Activated naive CD8-positive, alpha-beta T cell treated with anti-CD3 and anti-CD28 coated beads, Interleukin-2, amount 50 U/mL, for 16 hours (primary cell): Measurements from ENCODE around the gene IFT122.

Experiments
- DNase-seq: peaks from one replicate; pipeline ENCODE4 v3.0.0-alpha.2; 2020; ENCODE audit warnings: low read depth, low spot score

The IFT122 gene

DNA sequence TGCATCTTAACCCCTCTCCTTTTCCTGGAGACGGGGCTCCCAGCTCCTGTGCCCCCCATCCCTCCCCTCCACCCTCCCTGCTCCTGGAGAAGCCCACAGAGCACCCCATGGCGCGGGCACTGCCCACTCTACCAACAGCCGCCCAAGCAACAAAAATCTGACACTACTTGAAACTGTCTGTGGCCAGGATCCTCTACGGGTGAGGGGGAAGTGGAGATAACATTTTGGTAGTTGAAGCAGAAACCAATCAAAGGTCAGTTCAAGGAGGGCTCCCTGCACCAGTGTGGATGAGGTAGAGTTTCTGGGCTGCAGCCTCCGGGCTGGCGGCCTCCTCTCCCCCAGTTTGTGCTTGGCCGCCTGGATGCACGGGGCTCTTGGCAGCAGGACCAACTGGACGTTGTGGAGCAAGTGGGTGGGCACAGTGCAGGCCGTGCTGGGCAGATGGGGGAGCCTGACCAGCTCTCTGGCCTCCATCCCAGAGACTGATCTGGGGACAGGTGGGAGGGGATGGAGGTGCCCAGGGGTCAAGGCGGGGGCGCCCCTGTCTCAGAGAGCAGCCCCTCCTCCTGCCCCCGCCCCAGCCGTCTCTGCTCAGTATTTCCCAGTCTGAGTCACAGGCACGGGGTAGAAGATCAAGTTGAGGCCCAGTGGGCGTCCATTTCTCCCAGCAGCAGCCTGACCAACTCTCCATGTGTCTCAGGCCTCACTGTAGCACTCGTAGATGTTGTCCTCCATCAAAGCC is 115.8 kb downstream of the IFT122 start:
- no peak for DNase-seq

DNA sequence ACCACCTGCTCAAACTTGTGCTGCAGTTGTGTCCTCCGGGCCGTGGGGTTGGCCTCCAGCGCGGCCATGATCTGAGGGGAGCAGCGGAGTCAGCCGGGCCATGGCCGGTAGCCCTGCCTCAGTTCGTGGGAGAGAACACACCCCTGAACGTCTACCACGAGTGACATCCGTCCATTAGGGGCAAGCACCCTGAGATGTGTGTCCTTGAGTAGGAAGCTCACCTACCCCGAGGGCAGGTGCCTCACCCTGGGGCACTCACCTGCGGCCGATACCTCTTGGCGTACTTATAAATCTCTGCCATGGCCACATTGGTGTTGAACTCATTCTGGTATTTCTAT is 116.3 kb downstream of the IFT122 start:
- DNase-seq, result no peak

- DNase-seq, result no peak
These were observed 117.0 kb downstream of the IFT122 start for GRCh38 chr3:129556890-129557547.

DNA sequence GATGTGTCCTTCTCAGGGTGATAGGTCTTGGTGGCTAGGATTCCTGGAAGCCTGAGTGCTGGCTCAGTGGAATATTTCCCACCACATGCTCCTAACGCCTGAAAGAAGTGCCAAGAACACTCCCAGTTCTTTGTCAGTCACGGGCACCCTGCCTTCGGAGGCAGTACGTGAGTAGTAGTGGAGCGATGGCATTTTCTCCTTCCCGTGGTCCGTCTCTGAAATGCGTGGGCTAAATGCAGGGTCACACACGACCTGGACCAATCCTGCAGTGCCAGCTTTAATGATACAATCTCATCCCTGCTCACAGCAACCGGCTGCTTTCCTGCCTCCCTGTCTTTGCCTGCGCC is 117.5 kb downstream of the IFT122 start:
- no peak for DNase-seq

DNA sequence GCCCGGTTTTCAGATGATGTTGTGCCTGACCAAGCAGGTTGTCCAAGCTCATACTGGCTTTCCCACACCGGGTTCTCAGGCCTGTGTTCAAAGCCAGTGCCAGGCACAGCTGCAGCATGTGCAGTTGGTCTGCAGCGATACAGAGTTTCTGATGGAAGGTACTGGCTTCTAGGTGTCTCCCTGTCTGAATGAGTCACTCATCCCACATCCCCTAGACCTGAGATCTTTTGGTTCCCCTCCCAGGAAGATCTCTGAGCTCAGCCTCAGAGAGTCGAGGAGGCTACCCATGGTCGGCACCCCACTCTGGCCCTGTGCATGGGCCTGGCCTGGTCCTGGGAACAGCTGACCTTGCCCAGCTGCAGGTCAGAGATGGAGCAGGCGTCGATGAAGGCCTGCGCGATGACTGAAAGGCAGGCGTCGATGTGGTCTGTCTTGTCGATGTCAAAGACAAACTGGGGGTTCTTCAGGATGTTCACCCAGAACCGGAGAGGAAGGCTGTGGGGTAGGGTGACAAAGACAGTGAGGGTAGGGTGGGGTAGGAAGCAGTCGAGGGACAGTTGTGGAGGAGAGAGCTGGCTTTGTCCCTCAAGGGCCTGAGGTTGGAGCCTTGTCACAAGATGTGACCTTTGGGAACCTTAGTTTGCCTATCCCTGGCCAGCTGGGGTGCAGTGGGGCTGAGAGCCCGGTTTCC is 118.2 kb downstream of the IFT122 start:
- no peak for DNase-seq

GRCh38 chr3:129558772-129559564 is 118.9 kb downstream of the IFT122 start:
- DNase-seq, result no peak

DNA sequence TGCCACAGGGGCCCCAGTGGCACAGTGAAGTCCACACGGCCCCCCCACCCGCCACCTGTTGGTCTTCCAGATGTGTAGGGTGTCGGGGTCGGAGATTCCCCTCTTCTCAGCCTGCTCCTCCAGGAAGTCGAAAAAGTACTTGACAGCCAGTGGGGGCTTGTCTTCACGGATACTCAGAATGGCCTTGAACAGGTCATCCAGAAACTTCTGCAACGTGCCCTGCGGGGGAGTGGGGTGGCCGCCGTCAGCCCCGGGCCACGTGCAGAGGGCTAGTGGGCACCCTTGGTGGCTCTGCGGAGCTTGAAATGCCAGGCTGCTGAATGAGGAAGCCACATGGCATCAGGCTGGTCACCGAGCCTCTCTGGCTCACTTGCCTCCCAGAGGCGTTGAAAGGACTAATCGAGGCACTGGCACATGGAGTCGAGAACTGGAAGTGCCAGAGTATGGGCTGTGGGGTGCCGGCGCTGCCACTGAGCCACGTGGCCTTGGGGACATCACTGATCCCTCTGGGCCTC is 119.6 kb downstream of the IFT122 start:
- no peak for DNase-seq

GRCh38 chr3:129560269-129560787 is 120.3 kb downstream of the IFT122 start:
- no peak for DNase-seq

- DNase-seq, result no peak
These were observed 121.0 kb downstream of the IFT122 start for GRCh38 chr3:129560911-129561594.

DNA sequence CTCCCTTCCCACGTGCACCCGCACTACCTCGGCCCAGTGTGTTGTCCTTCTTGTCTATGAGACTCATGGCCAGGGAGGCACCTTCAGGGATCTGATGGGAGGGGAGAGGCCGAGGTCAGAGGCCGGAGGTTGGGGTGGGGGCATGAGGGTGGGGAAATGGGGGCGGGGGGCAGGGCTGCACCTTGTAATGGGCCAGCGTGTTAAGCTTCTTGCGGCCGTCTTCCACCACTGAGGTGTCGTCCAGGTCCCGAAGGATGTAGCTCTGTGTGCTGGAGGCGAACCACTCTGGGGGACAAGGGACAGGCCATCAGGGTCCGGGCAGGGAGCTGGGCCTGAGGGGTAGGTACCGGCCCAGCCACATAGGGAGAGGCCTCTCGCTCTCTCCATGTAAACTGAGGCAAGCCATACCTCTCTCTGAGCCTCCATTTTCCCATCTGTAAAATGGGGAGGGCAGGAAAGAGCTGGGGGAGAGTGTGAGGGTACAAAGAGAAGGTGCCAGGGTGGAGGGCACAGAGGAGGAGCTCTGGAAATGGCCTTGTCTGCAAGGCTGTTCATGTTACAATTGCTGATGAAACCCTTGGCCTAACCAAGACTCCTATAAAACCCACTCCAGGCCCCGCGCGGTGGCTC is 121.7 kb downstream of the IFT122 start:
- DNase-seq, result no peak

DNA sequence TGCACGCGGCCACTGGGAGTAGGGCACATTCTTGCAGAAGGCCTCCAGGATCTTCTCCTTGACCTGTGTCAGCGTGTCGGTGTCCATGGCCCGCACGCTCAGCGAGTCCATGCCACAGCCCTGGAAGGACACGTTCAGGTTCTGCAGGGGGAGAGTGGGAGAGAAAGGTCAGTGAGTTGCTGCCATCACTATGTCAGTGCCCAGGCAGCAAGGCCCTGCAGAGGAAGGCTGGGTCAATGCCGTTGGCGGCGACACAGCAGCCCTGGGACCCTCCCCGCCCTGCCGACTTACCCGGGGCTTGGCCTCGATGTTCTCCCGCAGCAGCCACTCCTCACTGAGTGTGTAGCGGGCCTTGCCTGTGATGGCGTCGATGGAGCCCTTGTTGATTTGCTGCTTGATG is 122.8 kb downstream of the IFT122 start:
- no peak for DNase-seq

GRCh38 chr3:129563332-129563731 is 123.3 kb downstream of the IFT122 start:
- no peak for DNase-seq

GRCh38 chr3:129563850-129564535 is 124.0 kb downstream of the IFT122 start:
- DNase-seq, result no peak

- no peak for DNase-seq
These were observed 125.1 kb downstream of the IFT122 start for GRCh38 chr3:129564981-129565644.

- DNase-seq, result no peak
These were observed 125.9 kb downstream of the IFT122 start for GRCh38 chr3:129565902-129566301.

GRCh38 chr3:129567176-129567705 is 127.2 kb downstream of the IFT122 start:
- no peak for DNase-seq

- no peak for DNase-seq
These were observed 127.9 kb downstream of the IFT122 start for GRCh38 chr3:129567939-129568338.

DNA sequence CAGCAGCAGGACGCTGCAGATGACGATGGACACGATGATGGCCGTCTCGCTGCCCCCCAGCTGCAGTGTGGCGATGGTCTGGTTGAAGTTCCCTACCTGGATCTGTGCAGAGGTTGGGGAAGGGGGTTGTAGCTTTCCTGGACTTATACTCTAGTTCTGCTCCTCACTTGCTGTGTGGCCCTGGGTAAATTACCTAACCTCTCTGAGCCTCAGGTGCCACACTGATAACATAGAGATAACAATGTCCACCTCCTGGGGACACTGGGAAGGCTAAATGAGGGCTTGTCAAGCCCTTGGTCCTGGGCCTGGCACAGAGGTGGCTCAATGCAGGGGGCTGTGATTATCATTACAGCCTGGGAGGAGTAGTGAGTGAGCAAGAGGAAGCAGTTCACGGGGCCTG is 129.8 kb downstream of the IFT122 start:
- no peak for DNase-seq
